MV-4-11 (cell line): ENCODE results near the gene KCTD18.
A peak's percentile ranks its signal among the peaks of the same experiment; 100 is the strongest.

Experiments
- DNase-seq: peaks from one replicate; lab custom pipeline; 2025; lab: John Stamatoyannopoulos, UW

Gene KCTD18

DNA sequence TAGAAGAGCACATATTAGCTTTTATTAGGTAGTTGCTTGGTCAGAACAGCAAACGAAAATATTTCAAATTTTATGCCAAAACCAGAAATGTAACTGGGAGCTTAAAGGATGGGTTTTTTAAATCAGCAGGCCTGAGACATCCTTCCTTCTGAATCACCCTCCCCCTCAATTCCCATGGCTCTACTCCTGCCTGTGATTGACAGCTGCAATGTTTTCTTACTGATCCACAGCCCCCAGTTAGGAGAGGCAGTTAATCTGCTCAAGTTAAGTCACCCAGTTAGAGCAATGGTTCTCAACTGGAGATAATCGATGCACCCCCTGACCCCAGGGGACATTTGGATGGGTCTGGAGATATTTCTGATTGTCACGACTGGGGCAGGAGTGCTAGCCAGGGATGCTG lies 24.9 kb downstream of the KCTD18 start:
- no peak for DNase-seq

DNA sequence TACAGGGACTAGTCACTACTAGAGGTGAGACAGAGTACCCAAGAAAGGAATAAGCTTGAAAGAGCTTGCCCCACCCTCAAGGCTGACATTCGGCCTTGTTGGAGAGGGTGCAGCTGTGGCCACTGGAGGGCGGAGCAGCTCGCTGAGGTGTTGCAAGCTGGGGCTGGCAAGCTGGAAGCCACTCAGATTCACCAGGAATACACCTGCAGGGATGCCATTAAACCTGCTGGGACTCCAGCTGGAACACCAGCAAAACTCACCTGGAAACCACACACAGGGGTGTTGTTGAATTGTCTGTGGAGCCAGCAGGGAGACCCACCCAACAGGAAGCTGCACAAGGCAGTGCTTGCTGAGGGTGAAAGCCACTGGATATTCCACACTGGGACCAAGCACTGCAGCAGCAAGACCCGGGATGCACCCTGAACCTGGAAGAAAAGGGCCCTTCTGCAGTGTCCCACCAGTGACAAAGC lies 26.1 kb downstream of the KCTD18 start:
- DNase-seq = peak; percentile 29

DNA sequence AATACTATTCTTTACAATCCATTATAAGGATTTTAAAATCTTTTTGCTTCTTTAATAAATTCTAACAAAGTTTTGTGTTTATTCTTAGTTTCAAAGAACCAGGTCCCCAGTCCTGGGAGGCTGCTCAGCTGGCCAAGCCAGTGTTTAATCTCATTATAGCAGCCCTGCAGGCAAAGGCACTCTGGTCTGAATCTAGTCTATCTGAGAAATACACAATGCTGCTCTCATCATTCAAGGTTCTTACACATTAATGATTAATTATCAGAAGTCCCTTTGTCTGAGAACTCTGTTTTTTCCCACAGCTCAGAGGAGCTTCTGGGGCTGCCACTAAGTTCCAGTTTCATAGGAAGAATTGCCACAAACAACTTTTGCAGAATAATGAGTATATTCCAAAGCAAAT lies 27.7 kb downstream of the KCTD18 start:
- no peak for DNase-seq

DNA sequence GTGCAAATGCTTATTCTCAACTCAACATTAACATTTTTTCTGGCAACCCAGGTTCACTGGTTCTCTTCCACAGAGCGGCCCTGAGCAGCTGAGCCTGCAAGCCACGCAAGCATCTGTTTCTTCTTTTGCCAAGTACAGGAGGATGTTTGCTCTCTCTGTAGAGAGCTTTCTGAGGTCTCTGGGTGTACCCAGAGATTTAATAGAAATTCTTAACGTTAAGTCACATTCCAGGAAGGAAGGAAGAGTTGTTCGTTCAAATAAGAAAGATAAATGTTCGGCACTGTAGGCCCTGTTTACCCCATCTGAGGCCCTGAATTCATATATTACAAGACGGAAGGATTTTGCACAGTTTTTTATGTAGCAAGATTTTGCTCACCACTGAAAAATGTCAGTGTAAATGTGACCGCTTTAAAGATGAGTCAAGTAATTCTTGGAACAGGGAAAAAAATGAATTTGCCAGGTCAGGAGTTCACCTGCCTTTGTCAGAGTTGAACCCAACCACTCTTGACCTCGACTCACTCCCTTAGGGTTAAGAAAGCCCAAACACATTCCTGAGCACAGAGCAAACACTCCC lies 30.1 kb downstream of the KCTD18 start:
- no peak for DNase-seq

DNA sequence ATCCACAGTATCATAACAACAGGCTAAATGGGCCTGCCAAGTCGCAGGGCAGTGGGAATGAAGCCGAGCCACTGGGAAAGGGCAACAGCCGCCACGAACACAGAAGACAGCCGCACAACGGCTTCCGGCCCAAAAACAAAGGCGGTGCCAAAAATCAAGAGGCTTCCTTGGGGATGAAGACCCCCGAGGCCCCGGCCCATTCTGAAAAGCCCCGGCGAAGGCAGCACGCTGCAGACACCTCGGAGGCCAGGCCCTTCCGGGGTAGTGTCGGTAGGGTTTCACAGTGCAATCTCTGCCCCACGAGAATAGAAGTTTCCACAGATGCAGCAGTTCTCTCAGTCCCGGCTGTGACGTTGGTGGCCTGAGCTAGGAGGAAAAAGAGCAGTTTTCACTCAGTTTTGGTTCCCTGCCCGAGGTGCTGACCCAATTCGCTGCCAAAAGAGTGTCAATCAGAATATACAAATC lies 32.2 kb downstream of the KCTD18 start:
- no peak for DNase-seq

DNA sequence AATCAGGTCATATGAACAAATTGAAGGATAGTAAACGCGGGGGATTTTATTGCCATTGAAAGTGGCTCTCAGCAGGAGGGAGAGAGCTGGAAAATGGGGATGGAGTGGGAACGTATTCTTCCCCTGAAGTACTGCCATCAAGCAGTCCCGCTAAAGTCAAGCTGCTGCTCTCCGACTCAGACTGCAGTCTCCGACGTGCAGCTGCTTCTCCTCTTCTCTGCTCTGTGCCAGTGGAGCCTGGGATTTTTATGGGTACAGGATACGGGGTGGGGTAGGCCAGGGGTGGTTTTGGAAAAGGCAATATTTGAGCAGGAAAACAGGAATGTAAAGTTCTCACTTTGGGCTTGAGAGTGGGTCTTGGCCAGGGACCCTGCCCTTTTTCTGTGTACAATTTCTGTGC lies 33.0 kb downstream of the KCTD18 start:
- no peak for DNase-seq

DNA sequence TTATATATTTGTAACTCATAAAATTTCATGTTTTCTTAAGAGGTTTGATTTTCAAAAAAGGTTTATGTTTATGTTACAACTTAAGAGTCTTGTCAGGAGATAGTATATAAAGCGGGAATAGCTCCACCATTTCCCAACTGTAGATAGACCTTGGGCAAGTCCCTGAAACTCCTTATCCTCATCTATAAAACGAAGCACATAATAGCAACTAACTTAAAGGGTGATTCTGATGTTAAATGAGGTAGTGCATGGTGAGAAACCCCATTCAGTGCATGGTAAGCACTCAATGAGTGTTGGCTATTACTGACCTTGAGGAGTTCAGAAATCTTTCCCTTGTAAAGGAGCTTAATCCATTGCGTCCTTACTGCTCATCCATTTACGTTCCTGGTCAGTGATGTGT lies 34.1 kb downstream of the KCTD18 start:
- no peak for DNase-seq

DNA sequence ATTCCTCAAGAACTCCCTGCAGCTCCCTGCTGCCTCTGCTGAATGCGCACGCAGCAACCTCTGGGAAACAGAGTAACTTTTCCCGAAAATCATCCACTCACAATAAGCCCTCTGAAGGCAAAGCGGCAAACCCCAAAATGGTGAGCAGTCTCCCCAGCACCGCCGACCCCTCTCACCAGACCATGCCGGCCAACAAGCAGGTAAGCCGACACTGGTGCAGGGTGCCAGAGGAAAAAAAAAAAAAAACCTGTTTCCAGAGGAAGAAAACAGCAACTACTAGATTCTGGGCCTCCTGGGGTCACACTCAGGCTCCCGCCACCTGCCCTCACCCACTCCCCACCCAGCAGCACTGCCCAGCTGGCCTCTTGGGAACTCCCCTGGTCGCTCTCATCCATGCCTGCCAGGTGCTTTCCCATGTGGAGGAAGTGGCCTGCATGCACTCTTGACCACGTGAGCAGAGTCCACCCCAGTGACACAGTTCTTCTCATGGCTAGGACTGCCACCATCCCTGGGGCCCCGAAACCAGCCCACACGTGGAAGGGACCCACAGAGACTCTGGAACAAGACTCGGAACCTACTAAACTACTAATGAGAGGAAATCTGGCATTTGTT lies 36.9 kb downstream of the KCTD18 start:
- DNase-seq = no peak

DNA sequence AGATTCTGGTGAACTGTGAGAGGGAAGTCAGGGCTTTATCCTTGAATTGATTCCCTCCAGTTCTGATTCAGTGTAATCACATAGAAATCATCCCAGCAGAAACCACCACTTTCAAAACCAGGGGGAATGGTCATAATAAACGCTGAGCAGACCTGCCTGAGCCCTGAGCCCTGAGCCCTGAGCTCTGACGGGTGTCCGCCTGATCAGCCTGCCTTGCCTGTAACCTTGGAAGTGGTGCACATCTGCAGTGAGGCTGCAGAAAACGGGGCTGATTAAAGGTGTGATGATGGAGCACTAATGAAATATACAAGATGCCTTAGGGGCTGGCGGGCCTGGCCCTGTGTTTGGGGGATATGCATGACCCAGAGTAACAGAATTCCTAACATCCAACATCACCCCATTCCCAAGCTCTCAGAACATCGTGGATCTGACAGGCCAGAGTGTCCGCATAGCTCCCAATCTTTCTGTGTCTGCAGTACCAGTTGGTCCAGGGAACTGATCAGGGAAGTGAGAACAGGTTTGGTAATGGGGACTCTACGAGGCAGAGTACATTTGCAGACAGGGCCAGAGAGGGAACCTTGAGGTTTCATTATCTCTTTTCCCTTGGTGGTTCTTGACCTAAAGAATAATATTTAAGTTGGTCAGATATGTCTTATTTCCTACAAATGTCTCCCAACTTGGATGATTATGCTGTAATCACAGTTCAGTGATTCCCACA lies 37.8 kb downstream of the KCTD18 start:
- DNase-seq = no peak

DNA sequence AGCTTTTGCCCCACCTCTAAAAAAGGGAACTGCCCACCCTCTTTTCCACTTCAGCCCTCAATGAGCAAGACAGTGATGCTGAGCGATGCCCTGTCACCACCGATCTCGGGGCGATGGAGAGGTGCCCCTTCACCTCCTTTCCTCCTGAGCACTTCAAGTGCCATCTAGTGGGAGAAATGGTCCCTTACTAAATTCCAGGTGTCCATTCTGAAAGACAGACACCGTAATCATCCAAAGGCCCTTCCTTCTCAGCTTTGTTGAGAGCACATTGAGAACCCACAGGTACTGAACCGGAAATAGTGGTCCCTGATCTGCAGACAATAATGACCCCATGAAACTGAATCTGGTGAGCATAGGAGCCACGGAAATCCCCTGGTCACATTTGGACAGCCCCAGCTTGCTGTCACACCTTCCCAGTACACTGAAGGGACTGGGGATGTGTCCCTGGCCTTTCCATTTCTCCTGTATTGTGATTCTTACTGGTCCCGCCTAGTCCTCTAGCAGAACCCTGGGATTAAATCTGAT lies 38.5 kb downstream of the KCTD18 start:
- DNase-seq = no peak

DNA sequence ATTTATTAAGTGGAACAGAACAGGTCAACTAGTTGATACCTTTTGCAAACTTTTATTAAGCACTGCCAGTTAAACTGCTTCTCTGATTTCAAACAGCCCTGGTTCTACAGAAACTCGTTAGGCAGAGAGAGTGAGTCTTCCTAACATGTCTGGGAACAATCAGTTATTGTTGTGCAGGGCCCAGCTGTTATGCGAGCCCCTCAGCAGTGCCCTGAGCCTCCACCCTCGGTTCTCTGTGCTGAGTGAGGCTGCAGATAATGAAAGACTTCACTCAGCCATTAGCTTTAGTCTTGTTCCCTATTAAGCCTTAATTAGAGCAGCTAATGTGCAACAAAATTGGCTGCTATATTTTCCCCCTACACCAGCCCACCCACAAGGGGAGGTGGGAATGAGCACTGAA lies 39.6 kb downstream of the KCTD18 start:
- DNase-seq = no peak

DNA sequence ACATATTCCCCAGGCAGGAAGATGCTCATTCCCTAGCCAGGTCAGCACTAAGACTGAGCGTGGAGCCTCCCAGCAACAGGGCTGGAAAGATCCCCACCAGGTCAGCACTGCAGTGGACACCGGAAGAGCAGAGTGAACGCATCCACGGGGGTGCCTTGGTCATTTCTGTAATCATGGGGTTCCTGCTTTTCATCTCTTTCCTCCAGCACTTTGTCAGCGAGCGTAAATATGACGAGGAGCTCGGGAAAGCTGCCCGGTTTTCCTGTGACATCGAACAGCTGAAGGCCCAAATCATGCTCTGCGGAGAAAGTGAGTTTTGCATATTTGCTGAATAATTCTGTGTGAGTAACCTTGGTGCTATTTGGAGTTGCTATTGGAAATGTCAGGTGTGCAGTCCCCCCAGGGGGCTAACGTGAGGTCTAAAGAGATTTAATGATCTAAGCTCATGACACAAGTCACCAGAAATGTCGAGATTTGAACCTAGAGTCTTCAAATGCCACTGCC lies 40.1 kb downstream of the KCTD18 start:
- DNase-seq = no peak

DNA sequence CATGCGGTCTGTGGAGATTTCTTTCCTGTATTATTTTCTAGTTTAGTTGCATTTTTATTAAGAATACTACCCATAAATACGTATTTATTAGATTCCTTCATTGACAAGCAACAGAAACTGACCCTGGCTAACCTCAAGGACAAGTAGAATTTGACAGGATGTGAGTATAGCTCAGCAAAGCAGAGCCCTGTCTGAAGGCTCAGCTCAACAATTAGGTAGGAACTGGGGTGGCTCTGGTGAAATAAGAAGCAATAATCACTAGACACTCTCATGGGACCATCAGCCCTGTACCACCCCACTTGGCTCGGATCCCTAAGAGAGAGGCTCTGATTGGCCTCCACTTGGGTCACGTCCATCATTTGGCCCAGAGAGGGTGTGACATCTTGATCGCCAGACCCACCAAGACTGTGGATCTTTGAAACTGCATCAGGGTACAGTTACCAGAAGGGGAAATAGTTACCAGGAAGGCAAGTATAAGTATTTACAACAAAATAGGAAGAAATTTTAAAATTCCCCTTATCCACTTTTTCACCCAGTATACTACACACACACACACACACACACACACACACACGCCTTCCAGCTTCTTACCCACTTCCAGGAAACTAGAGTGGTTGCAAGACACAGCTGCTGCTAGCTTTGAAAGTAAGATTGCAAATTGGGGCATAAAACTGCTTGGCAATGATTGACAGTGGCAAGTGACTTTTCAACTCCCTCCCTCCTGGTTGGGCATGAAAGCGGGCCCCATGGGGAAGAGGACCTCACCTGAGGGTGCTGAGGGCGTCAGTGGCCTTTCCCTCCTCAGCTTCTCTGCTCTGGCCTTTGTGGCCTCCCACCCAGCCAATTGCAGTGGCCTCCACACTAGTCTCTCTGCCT lies 41.8 kb downstream of the KCTD18 start:
- peak; percentile 5 for DNase-seq

DNA sequence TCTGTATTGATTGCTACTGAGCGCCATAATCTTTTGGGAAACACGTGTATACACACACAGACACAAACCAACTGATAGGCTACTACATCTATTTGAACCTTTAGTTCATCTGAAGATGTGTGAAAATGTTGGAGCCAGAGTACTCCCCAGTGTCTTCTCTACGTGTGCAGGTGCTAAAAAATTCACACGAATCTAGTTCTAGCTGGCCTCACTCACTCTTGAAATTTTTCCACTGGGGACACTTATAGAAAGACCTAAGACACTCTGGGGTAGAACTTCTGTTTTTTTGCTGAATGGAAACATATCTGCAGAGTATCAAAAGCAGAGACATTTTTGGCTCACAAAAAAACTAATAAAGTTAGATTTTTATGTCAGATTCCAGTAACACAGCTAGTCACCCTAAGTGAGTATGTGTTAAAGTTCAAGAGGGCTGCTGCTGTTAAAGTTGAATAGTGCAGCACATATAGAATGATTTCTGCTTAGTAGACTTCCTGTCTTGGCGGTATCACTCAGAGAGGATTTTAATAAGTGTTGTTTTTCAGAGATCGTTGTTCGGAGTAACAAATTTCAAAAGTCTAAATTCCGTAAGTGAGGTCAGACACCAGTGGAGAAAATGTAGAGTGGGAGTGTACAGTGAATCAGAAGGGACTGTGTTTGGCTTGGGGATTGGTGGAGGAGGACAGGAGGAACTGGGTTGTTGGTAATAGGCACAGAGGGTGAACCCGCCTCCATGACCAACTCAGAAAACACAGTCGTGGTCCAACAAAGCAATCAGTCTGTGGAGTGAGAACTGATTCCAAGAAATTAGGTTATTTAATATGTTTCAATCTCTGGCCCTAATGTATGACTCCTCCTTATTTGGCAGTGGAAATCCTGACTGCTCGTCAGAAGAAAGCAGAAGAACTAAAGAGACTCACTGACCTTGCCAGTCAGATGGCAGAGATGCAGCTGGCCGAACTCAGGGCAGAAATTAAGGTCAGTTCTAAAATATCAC lies 43.1 kb downstream of the KCTD18 start:
- peak; percentile 57 for DNase-seq

DNA sequence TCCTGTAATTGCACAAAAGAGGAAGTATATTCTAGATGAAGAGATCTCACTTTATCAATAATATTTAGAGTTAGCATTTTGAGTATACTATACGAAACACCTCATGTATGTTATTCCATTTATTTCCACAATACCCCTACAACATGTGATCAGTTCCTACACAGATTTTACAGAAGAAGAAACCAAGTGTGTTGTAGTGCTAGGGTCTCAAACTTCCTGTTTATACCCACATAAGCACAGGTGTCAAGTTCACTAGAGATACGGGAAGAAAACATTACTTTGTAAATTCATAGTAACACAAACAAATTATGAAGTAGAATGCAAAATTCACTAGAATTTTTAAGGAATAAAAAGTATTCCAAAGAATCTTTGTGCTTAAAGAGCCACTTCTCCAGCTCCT lies 46.4 kb downstream of the KCTD18 start:
- DNase-seq = no peak

DNA sequence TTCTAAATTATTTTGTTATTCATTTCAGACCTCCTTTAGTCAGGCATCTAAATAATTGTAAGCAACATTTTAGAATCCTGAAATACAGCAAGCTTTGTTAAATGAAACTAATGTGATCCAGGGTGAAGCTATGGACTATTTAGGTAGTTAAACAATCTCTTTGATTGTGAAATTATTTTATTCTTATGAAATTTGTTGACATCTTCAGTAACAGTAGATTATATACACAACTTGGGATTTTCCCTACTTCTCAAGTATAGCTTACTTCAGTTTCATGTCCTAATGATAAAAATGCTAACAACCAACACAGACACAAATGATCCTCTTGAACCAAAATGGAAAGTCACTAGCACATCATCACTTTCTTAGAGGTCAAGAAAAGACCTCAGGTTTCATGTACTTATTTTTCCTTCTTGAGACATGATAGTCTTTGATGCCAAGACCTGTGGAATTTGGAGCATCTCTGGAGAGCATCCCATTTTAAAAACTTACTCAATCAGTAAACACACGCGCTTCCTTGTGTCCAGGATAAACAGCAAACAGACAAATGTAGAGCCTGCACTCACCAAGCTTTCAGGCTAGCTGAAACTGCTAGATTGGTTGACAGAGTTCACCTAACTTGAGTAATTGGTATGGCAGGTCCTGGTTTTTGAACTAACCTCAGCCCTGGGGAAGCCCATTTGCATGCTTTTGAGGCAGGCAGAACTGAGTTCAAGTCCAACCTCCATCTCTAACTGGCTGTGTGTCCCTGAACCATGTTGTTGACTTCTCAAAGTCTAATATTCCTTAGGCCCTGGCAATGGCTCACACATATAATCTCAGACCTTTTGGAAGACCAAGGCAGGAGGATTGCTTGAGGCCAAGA lies 47.8 kb downstream of the KCTD18 start:
- no peak for DNase-seq

DNA sequence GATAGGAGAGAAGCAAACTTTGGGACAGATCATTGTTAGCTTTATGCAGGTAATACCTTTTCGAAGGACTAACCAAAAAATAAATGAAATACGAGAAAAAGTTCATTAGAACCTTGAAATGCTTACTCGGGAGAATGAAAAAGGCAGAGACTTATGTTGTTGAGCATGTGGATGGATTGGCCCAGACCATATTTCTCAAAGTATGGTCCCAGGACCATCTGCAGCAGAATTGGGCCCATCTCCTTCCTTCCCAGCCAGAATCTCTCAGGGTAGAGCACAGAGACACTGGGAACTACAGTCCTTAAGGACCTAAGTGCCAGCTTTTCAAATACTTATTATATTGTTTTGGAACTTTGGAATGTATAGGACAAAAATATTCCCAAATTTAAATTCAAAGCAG lies 50.8 kb downstream of the KCTD18 start:
- DNase-seq = no peak

DNA sequence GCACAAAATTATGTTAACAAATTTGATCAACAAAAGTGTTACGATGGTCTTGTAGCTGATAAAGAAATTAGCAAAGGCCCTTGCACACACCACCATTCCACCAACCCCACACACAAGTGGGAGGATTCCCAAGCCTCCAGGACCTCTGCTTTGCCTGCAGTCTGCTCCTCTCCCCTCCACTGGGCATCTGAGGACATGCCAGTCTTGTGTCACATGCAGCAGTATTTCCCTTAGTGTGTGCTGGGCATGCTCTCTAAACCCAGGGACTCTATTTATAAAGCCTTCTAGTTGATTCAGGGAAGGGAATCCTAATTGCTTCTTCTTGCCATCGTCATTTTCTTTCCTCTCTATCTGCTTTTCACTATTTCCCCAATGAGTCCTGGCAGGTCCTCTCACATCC lies 53.3 kb downstream of the KCTD18 start:
- peak; percentile 19 for DNase-seq

DNA sequence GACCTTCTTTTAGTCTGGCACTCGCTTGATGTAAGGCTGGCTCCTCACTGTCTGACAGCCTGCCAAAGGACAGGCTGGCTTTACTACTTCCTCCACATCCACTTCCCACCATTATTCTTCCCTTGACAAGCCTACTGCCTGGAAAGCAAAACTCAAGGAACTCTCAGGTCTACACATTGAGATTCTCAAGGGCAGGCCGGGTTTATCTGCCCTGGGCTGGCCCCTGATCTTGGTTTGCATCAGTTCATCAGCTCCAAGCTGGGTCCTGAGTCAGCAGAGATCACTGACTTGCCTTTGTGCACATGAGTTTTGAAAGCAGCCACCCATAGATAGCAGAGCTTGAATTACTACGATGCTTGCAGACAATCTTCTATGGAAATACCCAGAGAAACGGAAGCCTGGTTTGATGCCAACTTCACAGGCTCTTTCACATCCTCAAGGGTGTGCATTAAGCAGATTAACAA lies 53.9 kb downstream of the KCTD18 start:
- peak; percentile 92 for DNase-seq
